Transverse colon (tissue), 4 donors: ENCODE data around the gene AVEN. TPM values are rescaled to one million over a fixed set of nuclear protein-coding genes. Genes with fewer than 3 reads are reported as not detected.

ENCODE experiments used
- DNase-seq: peaks from one replicate; pipeline ENCODE4 v3.0.0-alpha.2; 2019
- H3K27ac ChIP-seq, 4 donors: fragments of 200-600 bp; sonication (generic); 2 replicates each; pipeline ENCODE4 v1.5.1; 2016 to 2018; ENCODE audit warnings: inconsistent platforms in 4 of 4
- H3K27me3 ChIP-seq: fragments of 200-600 bp; sonication (generic); 2 replicates; pipeline ENCODE4 v1.5.1; 2017; ENCODE audit warnings: inconsistent platforms
- H3K36me3 ChIP-seq, 4 donors: fragments of 200-600 bp; sonication (generic); 2 replicates each; pipeline ENCODE4 v1.5.1; 2017 to 2019; ENCODE audit warnings: inconsistent platforms in 4 of 4
- H3K4me1 ChIP-seq, 4 donors: fragments of 200-600 bp; sonication (generic); 2 replicates each; pipeline ENCODE4 v1.5.1; 2017 to 2020; ENCODE audit warnings: inconsistent platforms in 4 of 4
- H3K4me3 ChIP-seq, 4 donors: fragments of 200-600 bp; sonication (generic); 1 replicate in 1 of 4; 2 replicates in 3 of 4; pipeline versions ENCODE4 v1.5.1 to v1.6.1; 2017 to 2019; ENCODE audit warnings: inconsistent platforms in 4 of 4
- H3K9me3 ChIP-seq, 2 donors: fragments of 200-600 bp; sonication (generic); 2 replicates each; pipeline ENCODE4 v1.5.1; 2017 to 2019; ENCODE audit warnings: inconsistent platforms in 2 of 2
- EP300 ChIP-seq: sonication (generic); formaldehyde crosslinking; IDR thresholded peaks from one replicate; pipeline ENCODE4 v1.6.1; 2017; ENCODE audit warnings: antibody characterized with exemption, low read depth
- POLR2A ChIP-seq: fragments of 450-650 bp; IDR thresholded peaks from one replicate; pipeline ENCODE4 v1.6.1; 2016; ENCODE audit warnings: antibody characterized with exemption, mild to moderate bottlenecking, moderate library complexity
- POLR2AphosphoS5 ChIP-seq, 3 donors: sonication (generic); formaldehyde crosslinking; IDR thresholded peaks; one replicate each; pipeline ENCODE4 v1.6.1; 2016; ENCODE audit warnings: antibody characterized with exemption in 3 of 3
- WGBS, 2 donors: methylation state at CpG; one replicate each; pipeline ENCODE4 v1.1.5; 2018; ENCODE audit warnings: low coverage in 1 of 2; 5-methylcytosine and 5-hydroxymethylcytosine counted together
- in situ Hi-C, 4 donors: fragments of 200-750 bp; cut with MboI; loops; one replicate each; pipeline versions ENCODE4 v1.15.0 to v1.15.1; 2017; ENCODE audit warnings: low sequenced_read_pairs in 3 of 4, low pct_ligation_motif_present in 1 of 4, low pct_unique_long_range_greater_than_20kb in 1 of 4
- intact Hi-C: fragments of 100-400 bp; cut with DNase I; formaldehyde crosslinking; loops from one replicate; pipeline ENCODE4 v1.15.1; 2023; ENCODE audit warnings: low total_unique reads
- total RNA-seq, 4 donors: library from RNA; depleted of rRNA; stranded (reverse); fragments of >200 nt; gene quantifications; one replicate each; pipeline ENCODE4 v1.1.0, GENCODE V29; 2016
- TF ChIP-seq, protein P1 (sequence below), 5 experiments: fragments of 200-600 bp in 3 of 5; fragments of 450-650 bp in 2 of 5; sonication (generic) in 3 of 5; IDR thresholded peaks; 1 replicate in 2 of 5; 2 replicates in 3 of 5; pipeline ENCODE4 v1.5.1; 2016 to 2017; ENCODE audit warnings: antibody characterized with exemption in 5 of 5, inconsistent platforms in 3 of 5, mild to moderate bottlenecking in 2 of 5, moderate library complexity in 1 of 5

Gene AVEN
- total RNA-seq, 4 donors from 2014 or later = 4.9 to 21.3 (median 7.6) TPM

DNA sequence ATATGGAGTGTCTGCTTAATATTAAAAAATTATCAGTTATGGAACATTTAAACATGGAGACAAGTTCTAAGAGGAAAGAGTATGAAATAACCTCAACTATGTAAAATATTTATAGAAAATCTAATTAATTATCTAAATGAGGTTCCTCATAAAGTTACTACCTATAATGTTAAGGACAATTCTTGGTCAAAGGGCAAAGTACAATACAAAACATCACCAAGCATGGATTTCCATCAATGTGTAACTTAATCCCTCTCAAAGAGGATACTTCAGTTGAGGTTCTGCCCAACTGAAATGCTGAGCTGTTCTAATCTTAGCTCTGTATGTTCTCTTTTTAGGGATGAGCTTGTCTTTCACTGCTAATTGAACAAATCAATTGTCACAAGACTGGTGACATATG, 126.7 kb downstream of the AVEN start:
- peaks cover 0 to 4% (median 0%) of the 10 kb centered on the region in 4 donors for H3K4me1 ChIP-seq
- no peak for DNase-seq
- no peaks in the 10 kb centered on the region for H3K27me3 ChIP-seq
- intact Hi-C loops (no loop called here), in situ Hi-C loops (no loop called here)
- no peaks in the 10 kb centered on the region for H3K9me3 ChIP-seq
- H3K36me3 ChIP-seq = no peaks in the 10 kb centered on the region
- no peak for TF ChIP-seq POLR2AphosphoS5 (IDR thresholded peaks at IDR 0.05)
- no peak for TF ChIP-seq POLR2A
- TF ChIP-seq, protein P1, sequence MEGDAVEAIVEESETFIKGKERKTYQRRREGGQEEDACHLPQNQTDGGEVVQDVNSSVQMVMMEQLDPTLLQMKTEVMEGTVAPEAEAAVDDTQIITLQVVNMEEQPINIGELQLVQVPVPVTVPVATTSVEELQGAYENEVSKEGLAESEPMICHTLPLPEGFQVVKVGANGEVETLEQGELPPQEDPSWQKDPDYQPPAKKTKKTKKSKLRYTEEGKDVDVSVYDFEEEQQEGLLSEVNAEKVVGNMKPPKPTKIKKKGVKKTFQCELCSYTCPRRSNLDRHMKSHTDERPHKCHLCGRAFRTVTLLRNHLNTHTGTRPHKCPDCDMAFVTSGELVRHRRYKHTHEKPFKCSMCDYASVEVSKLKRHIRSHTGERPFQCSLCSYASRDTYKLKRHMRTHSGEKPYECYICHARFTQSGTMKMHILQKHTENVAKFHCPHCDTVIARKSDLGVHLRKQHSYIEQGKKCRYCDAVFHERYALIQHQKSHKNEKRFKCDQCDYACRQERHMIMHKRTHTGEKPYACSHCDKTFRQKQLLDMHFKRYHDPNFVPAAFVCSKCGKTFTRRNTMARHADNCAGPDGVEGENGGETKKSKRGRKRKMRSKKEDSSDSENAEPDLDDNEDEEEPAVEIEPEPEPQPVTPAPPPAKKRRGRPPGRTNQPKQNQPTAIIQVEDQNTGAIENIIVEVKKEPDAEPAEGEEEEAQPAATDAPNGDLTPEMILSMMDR (IDR thresholded peaks at IDR 0.05) = no peak
- TF ChIP-seq EP300 = no peak
- no peak overlapping the region for H3K4me3 ChIP-seq
- no peak overlapping the region for H3K27ac ChIP-seq

DNA sequence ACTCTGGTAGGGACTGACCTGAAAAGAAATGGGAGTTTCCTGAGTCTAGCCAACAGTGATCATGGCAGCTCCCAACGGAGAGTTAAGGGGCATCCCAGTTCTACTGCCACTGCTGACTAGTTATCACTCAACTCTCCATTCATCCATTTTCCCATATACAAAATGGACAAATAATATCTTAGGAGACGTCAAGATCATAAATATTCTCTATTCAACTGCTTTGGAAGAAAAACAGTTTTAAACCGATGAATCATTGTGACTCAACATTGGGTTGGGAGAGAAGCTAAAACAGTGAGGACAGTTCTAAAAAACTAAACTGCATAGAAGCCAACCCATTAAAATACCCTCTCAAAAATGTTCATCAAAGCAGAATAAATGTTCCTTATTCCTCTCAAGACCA, 128.3 kb downstream of the AVEN start:
- in situ Hi-C loops = no loop called here
- no peak overlapping the region for H3K4me3 ChIP-seq
- H3K36me3 ChIP-seq = no peaks in the 10 kb centered on the region
- intact Hi-C loops = no loop called here
- peaks cover 0 to 4% (median 0%) of the 10 kb centered on the region in 4 donors for H3K4me1 ChIP-seq
- TF ChIP-seq POLR2A (no peak), POLR2AphosphoS5 (IDR thresholded peaks at IDR 0.05) (no peak), EP300 (no peak)
- TF ChIP-seq, protein P1 (IDR thresholded peaks at IDR 0.05) = no peak
- H3K27me3 ChIP-seq = no peaks in the 10 kb centered on the region
- no peak for DNase-seq
- no peaks in the 10 kb centered on the region for H3K9me3 ChIP-seq
- no peak overlapping the region for H3K27ac ChIP-seq
- 87 to 94% methylated on average over 3 of the region's 3 CpGs for WGBS, 2 donors

DNA sequence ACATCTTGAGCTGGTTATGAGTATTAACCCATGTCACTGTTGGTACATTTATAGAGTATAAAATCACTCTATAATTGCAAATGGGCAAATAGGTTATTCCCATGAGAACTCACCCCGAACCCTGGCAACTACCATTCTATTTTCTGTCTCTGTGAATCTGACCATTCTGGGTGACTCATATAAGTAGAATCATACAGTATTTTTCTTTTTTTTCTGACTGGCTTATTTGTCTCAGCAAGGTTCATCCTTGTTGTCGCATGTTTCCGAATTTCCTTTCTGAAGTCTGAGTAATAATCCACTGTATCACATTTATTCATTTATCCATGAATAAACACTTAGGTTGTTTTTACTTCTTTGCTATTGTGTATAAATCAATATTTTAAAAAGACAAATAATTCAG, 130.6 kb downstream of the AVEN start:
- Histone ChIP-seq H3K36me3 (no peaks in the 10 kb centered on the region), H3K9me3 (no peaks in the 10 kb centered on the region), H3K4me3 (no peak overlapping the region), H3K4me1 (no peaks in the 10 kb centered on the region), H3K27ac (no peak overlapping the region), H3K27me3 (no peaks in the 10 kb centered on the region)
- no peak for TF ChIP-seq POLR2AphosphoS5 (IDR thresholded peaks at IDR 0.05)
- TF ChIP-seq, protein P1 (IDR thresholded peaks at IDR 0.05) = no peak
- no peak for TF ChIP-seq EP300
- no peak for TF ChIP-seq POLR2A
- in situ Hi-C loops (no loop called here), intact Hi-C loops (no loop called here)
- WGBS, 2 donors = 60 to 91% methylated on average over 1 to 3 of the region's 3 CpGs
- DNase-seq = no peak

GRCh38 chr15:33907326-33907725, 131.7 kb downstream of the AVEN start:
- Histone ChIP-seq H3K36me3 (no peaks in the 10 kb centered on the region), H3K27ac (no peak overlapping the region), H3K9me3 (no peaks in the 10 kb centered on the region), H3K27me3 (no peaks in the 10 kb centered on the region), H3K4me1 (no peaks in the 10 kb centered on the region), H3K4me3 (no peak overlapping the region)
- intact Hi-C loops (no loop called here), in situ Hi-C loops (no loop called here)
- DNase-seq = no peak
- TF ChIP-seq POLR2AphosphoS5 (IDR thresholded peaks at IDR 0.05) (no peak), EP300 (no peak), POLR2A (no peak)
- TF ChIP-seq, protein P1 (IDR thresholded peaks at IDR 0.05) = no peak
